ENCODE measurements around the gene MUSTN1. TPM values are rescaled to one million over a fixed set of nuclear protein-coding genes. Genes with fewer than 3 reads are reported as not detected.

The MUSTN1 gene
- total RNA-seq, 2 experiments from 2014 or later = 0.28 to 1.7 TPM

GRCh38 chr3:52874160-52874701, 39.4 kb upstream of the MUSTN1 start:
- no peak for TF ChIP-seq EZH2phosphoT487 (IDR thresholded peaks at IDR 0.05; ENCODE audit: borderline replicate concordance, low read depth, low read length)
- no peak for TF ChIP-seq CTCF (conservative IDR thresholded peaks at IDR 0.05; ENCODE audit: low read length)
- no peaks in the 10 kb centered on the region; the same call in 1 of the 2 replicates for H4K20me1 ChIP-seq (ENCODE audit: insufficient read depth, low read length)
- H3K4me1 ChIP-seq (ENCODE audit: insufficient read depth, low read length, poor library complexity, severe bottlenecking) = no peaks in the 10 kb centered on the region
- no peak overlapping the region for H3K4me2 ChIP-seq (ENCODE audit: low read length)
- no peaks in the 10 kb centered on the region for H3K36me3 ChIP-seq (ENCODE audit: insufficient read depth, low read length)
- BruUV-seq (replicated peaks) = no TSS peak
- intact Hi-C loops (cut with micrococcal nuclease; ENCODE audit: unreplicated experiment) = no loop called here
- no peak overlapping the region for H2AFZ ChIP-seq (ENCODE audit: low read length)
- no peaks in the 10 kb centered on the region for H3K9me3 ChIP-seq (ENCODE audit: low read length)
- no peaks in the 10 kb centered on the region for H3K79me2 ChIP-seq (ENCODE audit: insufficient read depth, low read depth, low read length)
- ChIA-PET POLR2A (interaction anchor here (0.7 kb wide), 1 partner anchor 17 kb away, joined by 3 read pairs; no protein-coding TSS in a partner anchor), CTCF (ENCODE audit: unreplicated experiment) (no interaction called here)
- no peak overlapping the region for H3K4me3 ChIP-seq (ENCODE audit: low read depth, low read length, poor library complexity, severe bottlenecking)
- H3K9me2 ChIP-seq (ENCODE audit: insufficient read depth, low read length) = no peaks in the 10 kb centered on the region
- no peak for DNase-seq (ENCODE audit: low spot score)
- H3K27ac ChIP-seq (ENCODE audit: low read depth, low read length, poor library complexity, severe bottlenecking) = no peak overlapping the region

- Histone ChIP-seq H3K4me1 (ENCODE audit: insufficient read depth, low read length, poor library complexity, severe bottlenecking) (no peaks in the 10 kb centered on the region), H4K20me1 (ENCODE audit: insufficient read depth, low read length) (no peaks in the 10 kb centered on the region; the same call in 1 of the 2 replicates), H2AFZ (ENCODE audit: low read length) (no peak overlapping the region), H3K4me3 (ENCODE audit: low read depth, low read length, poor library complexity, severe bottlenecking) (no peak overlapping the region), H3K4me2 (ENCODE audit: low read length) (no peak overlapping the region), H3K79me2 (ENCODE audit: insufficient read depth, low read depth, low read length) (no peaks in the 10 kb centered on the region), H3K9me2 (ENCODE audit: insufficient read depth, low read length) (no peaks in the 10 kb centered on the region), H3K36me3 (ENCODE audit: insufficient read depth, low read length) (no peaks in the 10 kb centered on the region), H3K9me3 (ENCODE audit: low read length) (no peaks in the 10 kb centered on the region), H3K27ac (ENCODE audit: low read depth, low read length, poor library complexity, severe bottlenecking) (no peak overlapping the region)
- no peak for TF ChIP-seq EZH2phosphoT487 (IDR thresholded peaks at IDR 0.05; ENCODE audit: borderline replicate concordance, low read depth, low read length)
- TF ChIP-seq CTCF (conservative IDR thresholded peaks at IDR 0.05; ENCODE audit: low read length) = no peak
- POLR2A ChIA-PET = interaction anchor here (0.6 to 0.7 kb wide), 2 partner anchors 17 to 121 kb away, joined by 3 read pairs; no protein-coding TSS in a partner anchor
- BruUV-seq (replicated peaks) = no TSS peak
- CTCF ChIA-PET (ENCODE audit: unreplicated experiment) = no interaction called here
- intact Hi-C loops (cut with micrococcal nuclease; ENCODE audit: unreplicated experiment) = no loop called here
- no peak for DNase-seq (ENCODE audit: low spot score)
Observed at GRCh38 chr3:52873433-52874159, 38.8 kb upstream of the MUSTN1 start.

GRCh38 chr3:52872245-52872644, 37.4 kb upstream of the MUSTN1 start:
- Histone ChIP-seq H3K27ac (ENCODE audit: low read depth, low read length, poor library complexity, severe bottlenecking) (no peak overlapping the region), H4K20me1 (ENCODE audit: insufficient read depth, low read length) (no peaks in the 10 kb centered on the region; the same call in 1 of the 2 replicates), H3K4me3 (ENCODE audit: low read depth, low read length, poor library complexity, severe bottlenecking) (no peak overlapping the region), H3K9me3 (ENCODE audit: low read length) (no peaks in the 10 kb centered on the region), H3K79me2 (ENCODE audit: insufficient read depth, low read depth, low read length) (no peaks in the 10 kb centered on the region), H3K9me2 (ENCODE audit: insufficient read depth, low read length) (no peaks in the 10 kb centered on the region), H3K36me3 (ENCODE audit: insufficient read depth, low read length) (no peaks in the 10 kb centered on the region), H3K4me2 (ENCODE audit: low read length) (no peak overlapping the region), H3K4me1 (ENCODE audit: insufficient read depth, low read length, poor library complexity, severe bottlenecking) (no peaks in the 10 kb centered on the region), H2AFZ (ENCODE audit: low read length) (no peak overlapping the region)
- DNase-seq (ENCODE audit: low spot score) = no peak
- intact Hi-C loops (cut with micrococcal nuclease; ENCODE audit: unreplicated experiment) = no loop called here
- ChIA-PET CTCF (ENCODE audit: unreplicated experiment) (interaction anchor here (0.5 kb wide), 1 partner anchor 179 kb away, joined by 3 read pairs; no protein-coding TSS in a partner anchor), POLR2A (no interaction called here)
- TF ChIP-seq EZH2phosphoT487 (IDR thresholded peaks at IDR 0.05; ENCODE audit: borderline replicate concordance, low read depth, low read length) (no peak), CTCF (conservative IDR thresholded peaks at IDR 0.05; ENCODE audit: low read length) (no peak)
- no TSS peak for BruUV-seq (replicated peaks)

All from OCI-LY7 (cell line).